Measurements from ENCODE around the gene PRPH2.

DNA sequence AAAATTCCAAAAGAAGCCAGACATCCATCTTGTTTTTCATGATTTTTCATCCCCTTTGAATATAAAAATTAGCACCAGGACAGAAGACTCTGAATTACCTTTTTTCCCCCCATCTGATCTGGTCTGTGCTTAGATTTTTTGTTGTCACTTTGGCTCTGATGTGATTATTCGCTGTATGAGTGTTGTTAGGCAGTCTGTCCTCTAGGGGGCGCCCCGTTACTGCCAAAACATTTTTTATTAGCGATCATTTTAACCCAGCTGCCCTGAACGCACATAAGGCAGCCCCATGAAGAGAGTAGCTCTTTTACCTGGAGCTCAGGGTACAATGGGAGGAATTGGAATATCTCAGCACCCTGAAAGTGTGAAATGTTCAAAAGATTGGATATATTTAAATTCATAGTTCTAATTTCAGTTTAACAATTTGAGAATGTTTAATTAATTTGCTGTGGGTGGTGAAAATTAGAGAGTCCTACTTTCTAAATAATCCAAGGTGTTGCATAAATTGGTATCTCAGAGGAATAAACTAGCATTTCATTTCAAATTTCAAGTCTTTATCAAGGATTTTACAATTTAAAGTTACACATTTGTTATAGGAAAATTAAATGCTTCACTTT lies 60.8 kb downstream of the PRPH2 start:
- TF ChIP-seq, protein P1, sequence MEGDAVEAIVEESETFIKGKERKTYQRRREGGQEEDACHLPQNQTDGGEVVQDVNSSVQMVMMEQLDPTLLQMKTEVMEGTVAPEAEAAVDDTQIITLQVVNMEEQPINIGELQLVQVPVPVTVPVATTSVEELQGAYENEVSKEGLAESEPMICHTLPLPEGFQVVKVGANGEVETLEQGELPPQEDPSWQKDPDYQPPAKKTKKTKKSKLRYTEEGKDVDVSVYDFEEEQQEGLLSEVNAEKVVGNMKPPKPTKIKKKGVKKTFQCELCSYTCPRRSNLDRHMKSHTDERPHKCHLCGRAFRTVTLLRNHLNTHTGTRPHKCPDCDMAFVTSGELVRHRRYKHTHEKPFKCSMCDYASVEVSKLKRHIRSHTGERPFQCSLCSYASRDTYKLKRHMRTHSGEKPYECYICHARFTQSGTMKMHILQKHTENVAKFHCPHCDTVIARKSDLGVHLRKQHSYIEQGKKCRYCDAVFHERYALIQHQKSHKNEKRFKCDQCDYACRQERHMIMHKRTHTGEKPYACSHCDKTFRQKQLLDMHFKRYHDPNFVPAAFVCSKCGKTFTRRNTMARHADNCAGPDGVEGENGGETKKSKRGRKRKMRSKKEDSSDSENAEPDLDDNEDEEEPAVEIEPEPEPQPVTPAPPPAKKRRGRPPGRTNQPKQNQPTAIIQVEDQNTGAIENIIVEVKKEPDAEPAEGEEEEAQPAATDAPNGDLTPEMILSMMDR (IDR thresholded peaks at IDR 0.05), result peak; percentile 87 to 96 (median 92)
- TF ChIP-seq POLR2A (IDR thresholded peaks at IDR 0.05), result no peak

Data from Peyer's patch (tissue), 4 donors.